Measurements from ENCODE around the gene PRSS50. TPM values are rescaled to one million over a fixed set of nuclear protein-coding genes. Genes with fewer than 3 reads are reported as not detected.

The PRSS50 gene
- total and polyA plus RNA-seq, 2 donors (not counting 3 experiments of a cell fraction or from before 2014, with no cell fraction given), result not detected

DNA sequence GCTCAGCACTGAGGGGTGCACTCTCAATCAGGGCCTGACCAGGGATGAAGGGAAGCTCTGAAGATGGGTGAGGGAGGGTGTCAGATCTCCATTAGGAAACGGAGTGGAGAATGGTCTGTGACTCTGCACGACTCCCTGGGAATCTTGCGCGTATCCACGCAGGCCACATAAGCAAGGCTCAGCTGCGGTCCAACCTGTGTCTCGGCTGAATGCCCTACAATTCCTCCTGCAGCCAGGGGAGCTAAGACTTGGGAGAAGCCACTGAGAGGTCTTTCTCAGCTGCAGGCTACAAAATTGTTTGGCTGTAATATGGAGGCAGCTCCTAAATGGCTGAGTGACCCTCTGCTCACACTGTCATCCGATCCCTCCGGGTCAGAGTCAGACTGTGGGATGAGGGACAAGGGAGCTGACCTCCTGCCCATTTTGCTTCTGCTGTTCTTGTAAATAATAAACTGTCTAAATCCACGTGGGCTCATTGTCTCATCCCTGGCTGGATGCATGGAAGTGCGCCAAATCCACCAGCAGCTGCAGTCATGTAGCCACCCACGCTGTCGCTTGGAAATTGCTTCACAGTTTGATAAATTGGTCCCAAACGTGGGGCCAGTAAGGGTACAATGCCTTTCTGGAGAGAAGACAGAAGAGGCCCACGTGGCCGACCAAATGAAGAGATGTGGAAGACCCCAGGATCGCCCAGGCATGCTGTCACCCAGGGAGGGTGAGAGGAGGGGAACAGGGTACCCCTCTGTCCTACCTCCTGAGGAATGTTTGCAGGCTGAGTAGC lies 54.7 kb downstream of the PRSS50 start:
- H3K4me1 ChIP-seq (ENCODE audit: control insufficient read depth, extremely low read depth, insufficient read depth, low read length), result no peaks in the 10 kb centered on the region
- no peaks in the 10 kb centered on the region for H3K9me1 ChIP-seq (replicated peaks; ENCODE audit: control insufficient read depth, extremely low read depth, insufficient read depth, low read length)
- intact Hi-C loops (cut with micrococcal nuclease) (no loop called here), dilution Hi-C loops (cut with MboI; ENCODE audit: extremely low pct_ligation_motif_present, low sequenced_read_pairs) (no loop called here)
- no peaks in the 10 kb centered on the region for H3K36me3 ChIP-seq (ENCODE audit: control insufficient read depth in 2 of 2, extremely low read depth in 1 of 2, insufficient read depth in 2 of 2, low read length in 2 of 2)
- H3K4me2 ChIP-seq (ENCODE audit: insufficient read depth, low read length), result no peak overlapping the region
- H4K20me1 ChIP-seq (replicated peaks; ENCODE audit: control insufficient read depth, extremely low read depth, insufficient read depth, low read length), result no peaks in the 10 kb centered on the region
- no peak overlapping the region for H3K4me3 ChIP-seq (replicated peaks in 1 of 3; ENCODE audit: insufficient read depth in 1 of 3, low read depth in 1 of 3, low read length in 3 of 3)
- H3K9me3 ChIP-seq (replicated peaks; ENCODE audit: control insufficient read depth, insufficient read depth, low read length), result no peaks in the 10 kb centered on the region
- no peak overlapping the region for H3K9ac ChIP-seq (replicated peaks; ENCODE audit: extremely low read depth, insufficient read depth, low read length)
- H3K27ac ChIP-seq (ENCODE audit: insufficient read depth, low read depth, low read length), result no peak overlapping the region
- ChIA-PET POLR2A (no interaction called here), CTCF (interaction anchor here (1.0 to 1.8 kb wide), 7 partner anchors 33 to 238 kb away, joined by 3 to 22 read pairs (median 8); no protein-coding TSS in a partner anchor)
- H2AFZ ChIP-seq (ENCODE audit: low read depth, low read length), result no peak overlapping the region
- H3K79me2 ChIP-seq (ENCODE audit: control insufficient read depth, insufficient read depth, low read length), result no peaks in the 10 kb centered on the region
- FAIRE-seq (no peak), DNase-seq (ENCODE audit: low read depth, low spot score) (no peak)
- TF ChIP-seq JUN (IDR thresholded peaks at IDR 0.05; ENCODE audit: borderline replicate concordance, insufficient read depth, insufficient read length, low read depth) (no peak), EZH2 (IDR thresholded peaks at IDR 0.05; ENCODE audit: borderline replicate concordance, low read depth, low read length, severe bottlenecking) (no peak), GATA2 (IDR thresholded peaks at IDR 0.05; ENCODE audit: insufficient read depth, insufficient read length, low read depth, low read length) (no peak), FOS (IDR thresholded peaks at IDR 0.05; ENCODE audit: borderline replicate concordance, insufficient read depth, low read length) (no peak), POLR2AphosphoS5 (IDR thresholded peaks at IDR 0.05; ENCODE audit: insufficient read depth, low read depth, low read length) (no peak), POLR2A (IDR thresholded peaks at IDR 0.05; ENCODE audit: low read depth, low read length) (no peak), MYC (IDR thresholded peaks at IDR 0.05; ENCODE audit: low read depth, low read length) (no peak)
- TF ChIP-seq, protein P1, sequence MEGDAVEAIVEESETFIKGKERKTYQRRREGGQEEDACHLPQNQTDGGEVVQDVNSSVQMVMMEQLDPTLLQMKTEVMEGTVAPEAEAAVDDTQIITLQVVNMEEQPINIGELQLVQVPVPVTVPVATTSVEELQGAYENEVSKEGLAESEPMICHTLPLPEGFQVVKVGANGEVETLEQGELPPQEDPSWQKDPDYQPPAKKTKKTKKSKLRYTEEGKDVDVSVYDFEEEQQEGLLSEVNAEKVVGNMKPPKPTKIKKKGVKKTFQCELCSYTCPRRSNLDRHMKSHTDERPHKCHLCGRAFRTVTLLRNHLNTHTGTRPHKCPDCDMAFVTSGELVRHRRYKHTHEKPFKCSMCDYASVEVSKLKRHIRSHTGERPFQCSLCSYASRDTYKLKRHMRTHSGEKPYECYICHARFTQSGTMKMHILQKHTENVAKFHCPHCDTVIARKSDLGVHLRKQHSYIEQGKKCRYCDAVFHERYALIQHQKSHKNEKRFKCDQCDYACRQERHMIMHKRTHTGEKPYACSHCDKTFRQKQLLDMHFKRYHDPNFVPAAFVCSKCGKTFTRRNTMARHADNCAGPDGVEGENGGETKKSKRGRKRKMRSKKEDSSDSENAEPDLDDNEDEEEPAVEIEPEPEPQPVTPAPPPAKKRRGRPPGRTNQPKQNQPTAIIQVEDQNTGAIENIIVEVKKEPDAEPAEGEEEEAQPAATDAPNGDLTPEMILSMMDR (IDR thresholded peaks at IDR 0.05; ENCODE audit: extremely low read depth in 1 of 2, insufficient read depth in 1 of 2, low read depth in 1 of 2, low read length in 2 of 2), result no peak
- TF ChIP-seq, protein P2, sequence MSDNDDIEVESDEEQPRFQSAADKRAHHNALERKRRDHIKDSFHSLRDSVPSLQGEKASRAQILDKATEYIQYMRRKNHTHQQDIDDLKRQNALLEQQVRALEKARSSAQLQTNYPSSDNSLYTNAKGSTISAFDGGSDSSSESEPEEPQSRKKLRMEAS (IDR thresholded peaks at IDR 0.05; ENCODE audit: insufficient read depth, insufficient read length), result no peak
- H3K27me3 ChIP-seq (ENCODE audit: control insufficient read depth in 2 of 2, insufficient read depth in 2 of 2, low read length in 2 of 2), result no peaks in the 10 kb centered on the region
- no TSS peak for BruUV-seq (replicated peaks)

Small RNA genes lying within 50 kb of the gene (small RNA-seq; reads per million reads assigned to genes)
- gene PRSS45 (ENCODE audit: insufficient read depth, insufficient read length, low read depth, low replicate concordance), result not detected

Other genes starting within 250 kb of the PRSS50 start
- gene RTP3, start 219.9 kb downstream of the PRSS50 start, total RNA-seq, result not detected in 2 replicates
- gene RTP3, start 219.9 kb downstream of the PRSS50 start, polyA plus RNA-seq, result 0.06 TPM in 1 of 2 replicates, not detected in the other
- gene LRRC2, start 151.6 kb downstream of the PRSS50 start, total RNA-seq, result 0.39 and 0.73 TPM in 2 replicates
- 0.08 and 0.14 TPM in 2 replicates for gene LRRC2, start 151.6 kb downstream of the PRSS50 start, polyA plus RNA-seq
- gene FAM240A, start 105.3 kb downstream of the PRSS50 start, total RNA-seq, result not detected in 2 replicates
- gene FAM240A, start 105.3 kb downstream of the PRSS50 start, polyA plus RNA-seq, result not detected in 2 replicates
- gene ALS2CL, start 24.2 kb downstream of the PRSS50 start, total RNA-seq, result 9.7 and 10.1 TPM in 2 replicates
- gene ALS2CL, start 24.2 kb downstream of the PRSS50 start, polyA plus RNA-seq, result 7.3 and 7.8 TPM in 2 replicates
- gene TMIE, start 16.5 kb downstream of the PRSS50 start, total RNA-seq, result 0.18 and 0.27 TPM in 2 replicates
- gene TMIE, start 16.5 kb downstream of the PRSS50 start, polyA plus RNA-seq, result 0.15 and 0.16 TPM in 2 replicates
- gene MYL3, start 145.6 kb upstream of the PRSS50 start, total RNA-seq, result not detected in 2 replicates
- not detected in 2 replicates for gene MYL3, start 145.6 kb upstream of the PRSS50 start, polyA plus RNA-seq
- 0.46 and 0.65 TPM in 2 replicates for gene PTH1R, start 159.9 kb upstream of the PRSS50 start, total RNA-seq
- 0.08 TPM in 1 of 2 replicates, not detected in the other for gene PTH1R, start 159.9 kb upstream of the PRSS50 start, polyA plus RNA-seq

Measured in endothelial cell of umbilical vein (primary cell).